HG03558 (cell line): ENCODE data around the gene IL19.

Source experiments
- ATAC-seq: cut with Tn5 transposase; IDR thresholded peaks from one replicate; pipeline ENCODE4 v1.9.1; 2021; ENCODE audit warnings: moderate number of reproducible peaks; ENCODE audit not compliant: unreplicated experiment; ENCODE audit errors: extremely low read depth

The IL19 gene, protein sequence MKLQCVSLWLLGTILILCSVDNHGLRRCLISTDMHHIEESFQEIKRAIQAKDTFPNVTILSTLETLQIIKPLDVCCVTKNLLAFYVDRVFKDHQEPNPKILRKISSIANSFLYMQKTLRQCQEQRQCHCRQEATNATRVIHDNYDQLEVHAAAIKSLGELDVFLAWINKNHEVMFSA

DNA sequence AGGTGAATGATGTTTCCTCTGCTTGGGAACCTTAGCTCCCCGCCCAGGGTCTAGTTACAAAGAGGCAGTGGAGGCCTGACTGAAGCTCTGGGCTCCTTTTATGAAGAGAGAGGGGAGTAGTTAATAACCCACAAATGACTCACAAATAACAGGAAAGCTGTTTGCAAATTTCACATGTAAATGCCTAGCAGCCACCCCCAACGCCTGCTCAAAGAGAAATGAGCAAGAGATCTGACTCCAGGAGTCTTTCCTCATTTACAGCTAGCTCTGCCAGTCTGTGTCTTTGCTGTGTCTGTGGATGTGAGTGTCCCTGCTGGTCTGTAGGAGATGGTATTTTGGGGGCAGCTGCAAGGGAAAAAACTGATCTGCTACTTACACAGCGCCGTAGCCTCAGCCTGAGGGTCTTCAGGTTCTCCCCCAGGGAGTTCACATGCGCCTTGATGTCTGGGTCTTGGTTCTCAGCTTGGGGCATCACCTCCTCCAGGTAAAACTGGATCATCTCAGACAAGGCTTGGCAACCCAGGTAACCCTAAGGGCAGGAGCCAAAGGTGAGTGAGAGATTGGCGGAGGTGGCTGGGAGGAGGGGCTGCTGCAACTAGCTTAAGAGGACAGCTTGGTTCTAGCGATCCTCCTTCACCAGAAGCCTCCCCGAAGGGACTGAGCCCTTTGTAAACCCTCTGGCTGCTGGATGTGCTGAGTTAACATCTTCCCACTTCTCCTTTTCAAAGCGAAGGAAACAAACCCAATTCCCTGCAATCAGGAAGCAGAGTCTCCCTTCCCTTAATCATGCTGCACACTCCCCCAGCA lies at the start of gene IL19:
Gene IL19 (plus strand): TSS at position 243 of the 807 bp plus-strand sequence. CDS start 65,890 bp downstream, outside the sequence.
- ATAC-seq, result no peak

DNA sequence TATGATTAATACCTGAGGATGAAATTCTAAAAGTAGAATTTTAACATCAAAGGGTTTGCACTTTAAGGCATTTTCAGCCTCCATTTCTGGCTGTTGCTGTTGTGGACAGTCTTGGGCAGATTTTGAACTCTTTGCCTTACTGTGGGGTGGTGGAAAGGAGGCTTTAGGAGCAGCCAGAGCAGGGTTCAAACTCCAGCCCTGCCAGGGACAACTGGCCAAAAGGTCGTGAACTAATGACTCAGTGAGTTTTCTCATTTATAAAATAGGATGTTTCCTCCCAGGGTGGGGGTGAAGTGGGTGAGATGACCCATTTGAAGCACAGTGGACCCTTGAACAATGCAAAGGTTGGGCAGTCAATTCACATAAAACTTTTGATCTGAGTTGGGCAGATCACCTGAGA lies 49.1 kb upstream of the IL19 start:
- no peak for ATAC-seq

DNA sequence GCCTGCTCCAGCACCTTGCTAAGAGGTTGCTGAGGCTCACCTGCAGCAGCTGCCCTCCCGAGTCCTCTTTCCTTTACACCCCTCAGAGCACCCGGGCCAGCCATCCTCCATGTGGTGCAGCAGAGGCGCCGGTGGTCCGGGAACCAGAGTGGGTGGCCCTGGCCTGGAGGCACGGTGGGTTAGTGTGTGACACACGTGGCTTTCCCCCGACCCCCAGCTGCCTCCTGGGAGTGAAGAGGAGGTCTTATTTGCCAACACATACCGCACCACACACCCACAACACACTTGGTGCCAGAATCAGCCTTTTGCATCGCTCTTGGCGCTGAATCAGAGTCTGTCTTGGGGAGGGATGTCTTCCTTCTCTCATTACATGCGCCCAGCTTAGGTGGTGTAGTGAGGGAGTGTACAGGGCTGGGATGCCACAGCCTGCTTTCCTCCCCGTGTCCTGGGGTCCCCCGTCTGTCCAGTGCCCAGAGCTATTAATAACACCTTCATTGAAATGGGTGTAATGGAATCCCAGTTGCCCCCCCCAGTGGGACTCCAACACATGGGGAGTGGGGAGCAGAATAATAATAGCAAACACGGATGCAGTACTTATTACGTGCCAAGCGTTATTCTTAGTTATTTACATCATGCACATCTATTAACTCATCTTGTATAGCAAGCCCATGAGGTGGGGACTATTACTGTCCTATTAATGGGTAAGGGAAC lies 47.7 kb upstream of the IL19 start:
- no peak for ATAC-seq

DNA sequence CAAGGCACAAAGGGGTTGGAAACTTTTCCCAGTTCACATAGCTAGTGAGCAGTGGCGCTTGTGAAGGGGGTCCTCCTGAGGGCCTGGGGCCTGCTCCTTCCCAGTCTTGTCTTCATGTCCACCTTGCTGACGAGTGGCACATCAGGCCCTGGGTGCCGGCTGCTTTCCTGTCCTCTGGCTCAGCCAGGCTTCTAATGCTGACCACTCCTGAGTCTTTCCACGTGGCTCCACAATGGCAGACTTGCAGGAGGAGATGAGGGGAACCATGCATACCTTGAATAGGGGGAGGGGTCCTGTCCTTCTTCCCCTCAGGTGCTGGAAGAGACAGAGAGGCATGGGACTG lies 47.1 kb upstream of the IL19 start:
- ATAC-seq, result no peak

DNA sequence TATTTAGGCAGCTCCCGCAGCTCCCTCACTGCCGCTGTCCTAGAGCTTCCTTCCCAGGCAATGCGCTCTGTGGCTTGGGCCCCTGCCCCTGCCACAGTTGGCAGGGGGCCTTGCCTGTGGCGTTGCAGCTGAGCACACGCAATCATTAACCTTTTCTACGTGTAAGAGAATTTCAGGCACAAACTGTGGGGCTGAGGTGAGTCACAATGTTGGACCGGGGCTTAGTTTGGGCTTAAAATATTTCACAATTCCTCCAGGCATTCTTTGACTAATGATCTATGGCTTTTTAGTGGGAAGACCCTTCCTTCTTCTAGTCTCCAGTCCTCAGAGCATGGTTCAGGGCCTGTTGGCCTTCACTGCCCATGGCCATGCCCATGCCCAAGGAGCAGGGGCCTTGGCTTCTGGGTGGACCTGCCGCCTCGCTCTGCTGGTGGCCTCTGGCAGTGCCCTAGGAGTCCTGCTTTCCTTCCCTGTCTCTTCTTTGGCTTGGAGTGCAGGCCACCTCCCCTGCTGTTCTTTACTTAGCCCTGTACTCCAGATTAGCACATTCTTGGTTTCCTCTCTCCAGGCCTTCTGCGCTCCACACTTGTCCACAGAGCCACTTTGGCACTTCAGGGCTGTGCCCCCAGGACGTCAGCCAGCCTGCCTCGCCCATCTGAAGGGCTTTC lies 46.6 kb upstream of the IL19 start:
- no peak for ATAC-seq

DNA sequence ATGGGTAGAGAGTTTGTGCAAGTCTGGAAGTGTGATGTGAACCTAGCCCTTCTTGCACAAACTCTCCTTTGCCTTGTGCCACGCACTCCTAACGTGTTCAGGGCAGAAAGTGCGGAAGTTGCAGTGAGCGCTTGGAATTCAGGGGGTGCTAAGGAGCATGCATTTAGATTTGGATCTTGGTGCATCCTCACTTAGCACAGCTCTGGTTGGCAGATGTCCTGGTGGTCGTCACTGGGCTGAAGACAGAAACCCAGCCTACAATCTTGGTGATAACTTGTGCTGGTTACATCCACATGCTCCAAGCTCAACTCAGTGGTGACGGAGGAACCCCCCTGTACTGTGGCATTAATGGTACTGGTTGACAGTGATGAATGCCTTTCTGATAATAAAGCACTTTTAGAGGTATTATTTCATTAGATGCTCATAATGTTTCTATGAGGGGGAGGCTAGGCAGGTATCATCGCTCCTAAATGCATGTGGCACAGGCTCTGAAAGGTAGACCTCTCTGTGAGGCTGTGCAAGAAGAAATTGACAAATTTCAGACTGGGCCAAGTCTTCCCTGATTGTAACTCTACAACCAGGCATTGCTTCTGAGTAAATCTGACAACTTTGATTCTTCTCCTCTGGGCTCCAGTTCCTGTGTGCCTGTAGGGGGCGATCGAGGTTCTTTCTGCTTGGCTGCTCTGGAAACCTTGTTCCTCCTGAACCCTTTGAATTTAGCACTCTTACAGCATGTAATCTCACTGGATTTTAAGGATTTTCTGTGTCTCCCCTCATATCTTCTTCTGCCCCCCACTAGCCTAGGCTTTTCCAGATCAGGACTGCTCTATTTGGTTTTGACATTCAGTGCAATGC lies 45.2 kb upstream of the IL19 start:
- ATAC-seq, result no peak

DNA sequence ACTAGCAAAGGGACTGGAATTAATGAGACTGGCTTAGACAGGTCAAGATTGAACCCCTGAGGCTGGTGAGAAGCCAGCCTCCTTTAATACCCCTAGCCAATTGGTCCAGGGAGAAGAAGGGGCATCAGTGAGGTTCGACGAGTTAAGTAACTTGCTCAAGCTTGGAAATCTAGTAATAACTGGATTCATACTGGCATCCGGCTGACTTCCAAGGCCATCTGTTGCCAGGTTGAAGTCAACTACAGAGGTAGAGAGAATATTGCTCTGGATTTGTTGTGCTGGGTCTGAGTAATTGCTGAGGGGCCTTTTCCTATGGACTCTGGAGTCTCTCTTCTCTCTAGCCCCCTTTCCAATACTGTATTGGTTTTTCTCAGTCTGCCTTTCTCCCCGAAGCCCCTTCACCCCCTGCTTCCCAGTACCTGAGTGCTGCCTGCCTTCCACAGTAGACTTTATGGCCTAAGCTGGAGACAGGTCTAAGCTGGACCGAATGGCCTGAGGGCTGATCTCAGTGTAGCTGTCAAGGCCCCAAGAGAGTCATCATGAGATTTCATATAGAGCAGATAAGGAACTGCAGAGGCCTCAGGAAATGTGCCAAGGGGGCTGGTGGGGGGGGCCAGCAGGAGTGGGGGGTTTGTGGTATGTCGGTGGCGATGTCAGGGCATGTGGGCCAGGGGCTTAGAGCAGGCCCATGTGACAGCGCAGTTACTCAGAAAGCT lies 42.4 kb upstream of the IL19 start:
- ATAC-seq, result no peak

DNA sequence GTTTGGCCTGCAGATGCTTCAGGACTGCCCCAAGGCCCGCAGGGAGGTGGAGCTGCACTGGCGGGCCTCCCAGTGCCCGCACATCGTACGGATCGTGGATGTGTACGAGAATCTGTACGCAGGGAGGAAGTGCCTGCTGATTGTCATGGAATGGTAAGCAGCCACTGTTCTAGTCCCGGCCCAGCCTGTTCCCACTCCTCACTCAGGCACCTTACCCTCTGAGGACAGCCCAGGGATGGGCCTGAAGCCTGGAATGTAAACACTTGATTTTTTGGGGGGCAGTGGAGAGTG lies 41.9 kb upstream of the IL19 start:
- ATAC-seq, result no peak

DNA sequence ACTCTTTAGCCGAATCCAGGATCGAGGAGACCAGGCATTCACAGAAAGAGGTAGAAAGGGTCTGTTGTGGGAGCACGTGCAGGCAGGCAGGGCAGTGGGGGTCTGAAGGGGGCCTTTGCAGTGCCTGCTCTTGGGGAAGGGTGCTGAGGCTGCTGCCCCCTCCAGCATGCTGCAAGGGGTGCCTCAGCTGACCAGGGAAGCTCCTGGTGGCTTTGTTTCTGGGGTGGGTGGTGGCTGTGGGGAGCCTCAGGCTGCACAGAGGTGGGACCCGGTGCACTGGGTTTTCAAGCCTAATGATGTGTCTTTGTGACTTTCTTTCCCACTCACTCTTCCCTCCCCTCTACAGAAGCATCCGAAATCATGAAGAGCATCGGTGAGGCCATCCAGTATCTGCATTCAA lies 41.5 kb upstream of the IL19 start:
- ATAC-seq, result no peak

DNA sequence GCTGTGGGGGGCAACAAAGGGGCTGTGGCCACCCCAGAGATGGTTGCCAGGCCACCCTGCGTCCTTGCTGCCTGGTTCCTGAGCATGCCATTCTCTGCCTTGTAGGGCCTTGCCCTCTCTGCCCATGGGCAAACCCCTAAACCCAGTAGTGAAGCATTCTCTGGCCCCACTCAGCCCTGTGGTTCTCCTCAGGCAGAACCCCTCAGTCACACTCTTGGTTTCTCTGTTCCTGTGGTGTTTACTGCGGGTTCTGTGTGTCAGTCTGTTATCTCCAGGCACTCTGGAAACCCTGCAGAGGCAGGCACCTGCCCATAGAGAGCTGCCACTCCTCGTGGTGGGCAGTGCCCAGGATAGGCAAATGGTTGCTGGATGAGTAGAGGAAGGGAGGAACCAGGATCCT lies 41.1 kb upstream of the IL19 start:
- ATAC-seq, result no peak

DNA sequence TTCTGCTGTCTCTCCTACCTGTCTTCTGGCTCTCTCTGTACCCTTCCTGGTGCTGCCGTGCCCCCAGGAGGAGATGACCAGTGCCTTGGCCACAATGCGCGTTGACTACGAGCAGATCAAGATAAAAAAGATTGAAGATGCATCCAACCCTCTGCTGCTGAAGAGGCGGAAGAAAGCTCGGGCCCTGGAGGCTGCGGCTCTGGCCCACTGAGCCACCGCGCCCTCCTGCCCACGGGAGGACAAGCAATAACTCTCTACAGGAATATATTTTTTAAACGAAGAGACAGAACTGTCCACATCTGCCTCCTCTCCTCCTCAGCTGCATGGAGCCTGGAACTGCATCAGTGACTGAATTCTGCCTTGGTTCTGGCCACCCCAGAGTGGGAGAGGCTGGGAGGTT lies 38.1 kb upstream of the IL19 start:
- no peak for ATAC-seq

DNA sequence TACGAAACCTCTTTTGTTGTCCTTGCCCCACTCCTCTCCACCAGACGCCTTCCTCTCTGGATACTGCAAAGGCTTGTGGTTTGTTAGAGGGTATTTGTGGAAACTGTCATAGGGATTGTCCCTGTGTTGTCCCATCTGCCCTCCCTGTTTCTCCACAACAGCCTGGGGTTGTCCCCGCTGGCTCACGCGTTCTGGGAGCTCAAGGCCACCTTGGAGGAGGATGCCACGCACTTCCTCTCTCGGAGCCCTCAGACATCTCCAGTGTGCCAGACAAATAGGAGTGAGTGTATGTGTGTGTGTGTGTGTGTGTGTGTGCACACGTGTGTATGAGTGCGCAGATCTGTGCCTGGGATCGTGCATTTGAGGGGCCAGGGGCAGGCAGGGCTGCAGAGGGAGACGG lies 37.6 kb upstream of the IL19 start:
- ATAC-seq, result no peak

DNA sequence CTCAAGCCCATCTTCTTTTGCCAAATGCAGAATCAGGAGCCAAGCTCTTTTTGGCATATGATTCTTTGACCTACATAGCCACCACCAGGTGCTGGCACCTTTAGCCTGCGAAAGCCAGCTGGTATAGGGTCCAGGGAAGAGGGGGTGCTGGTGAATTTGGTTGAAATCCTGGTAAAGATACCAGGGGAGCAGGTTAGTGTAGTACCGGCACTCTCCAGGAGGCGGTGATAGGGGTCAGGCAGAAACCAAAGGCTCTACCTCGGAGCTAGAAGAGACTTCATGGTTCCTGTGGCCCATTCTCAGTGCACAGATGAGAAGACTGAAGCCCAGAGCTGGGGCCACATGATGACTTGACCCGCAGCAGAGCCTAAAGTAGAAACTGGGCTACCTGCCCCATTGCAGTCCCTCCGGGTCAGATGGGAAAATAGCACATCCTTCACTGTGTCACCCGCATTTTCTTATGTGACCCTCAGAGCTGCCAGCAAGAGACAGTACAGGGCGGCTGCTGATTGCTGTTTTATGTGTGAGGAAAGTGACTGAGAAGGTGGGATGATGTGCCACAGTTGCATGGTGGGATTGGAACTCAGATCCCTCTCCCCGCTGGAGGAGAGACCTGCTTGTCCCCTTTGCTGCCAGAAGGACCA lies 36.0 kb upstream of the IL19 start:
- no peak for ATAC-seq

DNA sequence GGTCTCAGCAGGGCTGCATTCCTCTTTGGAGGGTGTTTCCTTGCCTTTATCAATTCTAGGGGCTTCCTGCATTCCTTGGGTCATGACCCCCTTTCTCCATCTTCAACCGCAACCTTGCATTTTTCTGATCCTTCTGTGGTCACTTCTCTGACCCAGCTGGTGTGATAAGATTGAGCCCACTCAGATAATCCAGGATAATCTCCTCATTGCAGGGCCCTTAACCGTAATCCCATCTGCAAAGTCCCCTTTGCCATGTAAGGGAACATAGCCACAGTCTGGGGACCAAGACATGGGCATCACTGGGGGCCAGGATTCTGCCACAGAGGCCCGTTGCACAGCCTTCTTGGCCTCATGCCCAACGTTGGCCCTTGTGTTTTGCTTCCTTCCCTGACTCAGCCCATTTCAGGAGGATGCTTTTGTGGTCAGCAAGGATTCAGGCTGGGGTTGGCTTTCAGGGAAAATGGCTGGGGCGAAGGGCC lies 35.0 kb upstream of the IL19 start:
- ATAC-seq, result no peak

DNA sequence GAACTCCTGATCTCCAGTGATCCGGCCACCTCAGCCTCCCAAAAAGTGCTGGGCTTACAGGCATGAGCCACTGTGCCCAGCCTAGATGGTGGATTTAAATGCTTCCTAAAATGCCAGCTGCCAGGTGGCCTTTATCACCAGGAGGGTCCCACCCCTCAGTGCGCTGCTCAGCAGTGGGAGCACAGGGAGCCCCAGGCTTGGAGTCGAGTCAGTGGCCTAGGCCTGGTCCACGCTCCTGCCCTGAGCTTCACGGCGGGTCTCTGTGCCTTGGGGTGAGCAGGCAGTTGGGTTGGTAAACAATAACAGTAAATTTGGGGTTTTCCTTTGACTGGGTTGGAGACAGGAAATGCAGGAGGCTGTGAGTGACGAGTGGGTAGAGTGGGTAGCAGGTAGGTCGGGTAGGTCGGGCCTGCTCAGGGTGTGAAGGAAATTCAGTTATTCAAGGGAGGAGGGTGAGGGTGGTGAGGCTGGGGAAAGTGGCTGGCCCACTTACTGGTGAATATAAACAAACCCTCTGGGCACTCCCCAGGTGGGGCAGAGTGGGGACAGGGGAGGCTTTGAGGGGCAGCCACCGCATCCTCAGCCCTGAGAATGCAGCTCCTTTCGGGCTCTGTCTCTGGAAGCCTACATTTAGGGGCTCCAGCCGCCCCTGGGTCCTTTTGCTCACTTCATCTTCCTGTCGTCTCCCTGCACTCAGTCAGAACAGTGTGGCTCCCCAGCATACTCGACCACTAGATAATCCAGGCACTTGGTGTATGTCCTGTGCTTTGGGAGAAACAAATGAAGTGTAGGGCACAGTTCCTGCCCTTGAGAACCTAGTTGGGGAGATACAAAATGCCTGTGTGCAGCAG lies 33.5 kb upstream of the IL19 start:
- ATAC-seq, result no peak

DNA sequence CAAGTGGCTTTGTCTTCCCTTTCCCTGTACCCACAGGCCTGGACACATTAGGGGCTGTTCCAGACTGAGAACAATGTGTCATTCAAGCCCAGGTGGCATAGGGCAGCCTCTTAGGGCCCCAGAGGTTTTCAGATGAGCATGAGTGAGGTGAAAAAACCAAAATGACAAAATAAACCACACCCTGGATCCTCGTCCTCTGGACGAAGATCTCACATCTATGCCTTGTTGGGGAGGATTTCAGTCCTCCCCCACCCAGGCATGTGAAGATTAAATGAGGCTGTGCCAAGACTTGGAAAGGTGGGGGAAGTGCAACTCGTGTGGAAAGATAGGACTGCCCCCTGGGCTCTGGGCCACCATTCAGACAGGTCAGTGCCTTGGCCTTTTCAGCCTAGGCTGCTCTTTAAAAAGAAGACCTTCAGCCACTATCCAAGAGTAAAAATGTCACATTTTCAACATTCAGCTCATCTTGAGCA lies 32.8 kb upstream of the IL19 start:
- ATAC-seq, result no peak

DNA sequence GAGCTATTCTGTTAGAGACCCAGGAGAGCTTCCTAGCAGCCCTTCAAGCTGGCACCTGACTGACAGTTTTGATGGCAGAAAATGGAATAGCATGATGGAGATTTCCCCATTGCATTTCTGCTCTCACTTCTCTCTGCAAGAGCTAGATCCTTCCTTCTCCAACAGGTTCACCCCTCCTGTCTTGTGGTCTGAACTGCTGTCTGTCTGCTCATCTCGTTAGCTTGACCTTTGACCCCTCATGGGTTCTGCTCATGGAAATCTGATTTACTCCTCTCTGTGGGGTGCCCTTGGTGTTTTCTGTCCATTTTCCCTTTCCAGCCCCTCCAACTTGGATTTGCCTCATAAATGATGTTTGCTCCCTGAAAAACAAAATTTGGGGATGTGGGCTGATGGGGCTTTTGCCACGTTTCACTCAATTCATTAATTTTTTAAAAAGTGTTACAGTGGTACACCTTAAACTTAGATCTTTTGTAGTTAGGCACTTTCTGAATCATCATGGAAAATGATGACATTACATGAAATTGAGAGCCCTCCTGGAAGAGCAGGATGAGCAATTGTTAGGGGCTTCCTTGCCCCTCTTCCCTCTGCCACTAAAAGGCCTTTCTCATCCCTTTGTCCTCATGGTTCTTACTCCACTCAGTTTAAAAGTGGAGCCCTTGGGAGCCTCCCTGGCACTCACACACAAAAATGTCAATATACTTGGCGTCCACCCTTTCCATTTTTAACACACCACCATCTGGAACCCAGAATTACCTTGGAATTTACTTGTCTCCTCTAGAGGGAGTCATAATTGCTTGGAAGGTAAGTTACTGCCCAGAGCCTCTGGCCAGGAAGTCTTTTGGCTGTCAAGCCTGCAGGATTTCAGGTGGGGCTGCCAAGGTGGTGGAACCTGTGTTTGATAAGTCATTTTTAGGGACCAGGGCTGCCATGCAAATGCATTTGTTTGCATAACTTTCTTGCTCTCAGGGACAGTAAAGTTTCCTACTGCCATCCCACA lies 31.9 kb upstream of the IL19 start:
- no peak for ATAC-seq
